Adrenal gland (tissue), 12 donors: ENCODE results near the gene MEGF11. TPM values are rescaled to one million over a fixed set of nuclear protein-coding genes. Genes with fewer than 3 reads are reported as not detected.

Source experiments
- DNase-seq, 7 donors: peaks; one replicate each; pipeline ENCODE4 v3.0.0-alpha.2; 2019 to 2020
- H3K27ac ChIP-seq, 5 donors: fragments of 200-600 bp; sonication (generic) in 4 of 5; 1 replicate in 3 of 5; 2 replicates in 2 of 5; pipeline versions ENCODE4 v1.5.1 to v1.8.0; 2016 to 2020; ENCODE audit warnings: mild to moderate bottlenecking in 1 of 5
- H3K27me3 ChIP-seq: fragments of 200-600 bp; 2 replicates; pipeline ENCODE4 v1.8.0; 2021
- H3K36me3 ChIP-seq, 2 donors: fragments of 200-600 bp; replicated peaks in 1 of 2; 1 replicate in 1 of 2; 2 replicates in 1 of 2; pipeline versions ENCODE4 v1.5.1 to v1.8.0; 2018 to 2022
- H3K4me1 ChIP-seq, 2 donors: fragments of 200-600 bp; replicated peaks in 1 of 2; 1 replicate in 1 of 2; 2 replicates in 1 of 2; pipeline versions ENCODE4 v1.5.1 to v1.8.0; 2018 to 2021
- H3K4me3 ChIP-seq, 4 donors: fragments of 200-600 bp; sonication (generic) in 3 of 4; one replicate each; pipeline ENCODE4 v1.5.1; 2016 to 2018
- H3K9me3 ChIP-seq, 3 donors: fragments of 200-600 bp; sonication (generic) in 1 of 3; replicated peaks in 1 of 3; 1 replicate in 2 of 3; 2 replicates in 1 of 3; pipeline versions ENCODE4 v1.5.1 to v1.8.0; 2016 to 2021
- CTCF ChIP-seq, 6 experiments: fragments of 450-650 bp in 4 of 6; fragments of 200-600 bp in 2 of 6; sonication (generic) in 1 of 6; IDR thresholded peaks; 1 replicate in 5 of 6; 2 replicates in 1 of 6; pipeline versions ENCODE4 v1.5.1 to v1.8.0; 2016 to 2021; ENCODE audit warnings: antibody characterized with exemption in 6 of 6, mild to moderate bottlenecking in 2 of 6, moderate library complexity in 1 of 6
- POLR2A ChIP-seq, 2 donors: fragments of 450-650 bp; IDR thresholded peaks; one replicate each; pipeline ENCODE4 v1.6.1; 2017; ENCODE audit warnings: antibody characterized with exemption in 2 of 2, mild to moderate bottlenecking in 2 of 2, moderate library complexity in 1 of 2
- WGBS, 4 donors: extraction: QIAGEN DNeasy Blood & Tissue Kit in 2 of 4; methylation state at CpG; one replicate each; pipeline versions ENCODE4 v1.1.5 to v1.1.7; 2013 to 2017; 5-methylcytosine and 5-hydroxymethylcytosine counted together
- intact Hi-C, 2 donors: fragments of 100-400 bp; cut with DNase I; formaldehyde crosslinking; loops; one replicate each; pipeline versions ENCODE4 v1.14.1 to v1.15.0; 2022 to 2023
- polyA plus RNA-seq, 3 donors: library from polyadenylated mRNA; stranded (reverse); fragments of 200-250 nt in 2 of 3; fragments of 350-450 nt in 1 of 3; fragmentation: Illumina TruSeq in 1 of 3; extraction: RNeasy Lipid Tissue Mini Kit (QIAGEN cat#74804) in 1 of 3; gene quantifications; one replicate each; pipeline ENCODE4 v1.2.3, GENCODE V29; 2013 to 2014
- total RNA-seq, 9 donors: library from RNA; depleted of rRNA in 4 of 9; stranded (reverse); fragments of >200 nt in 4 of 9; fragments of 120-200 nt in 1 of 9; fragmentation: NEBNext Ultra II Directional in 1 of 9; extraction: Animal tissue kit (Norgen Biotek cat#: 25700) in 1 of 9; gene quantifications; one replicate each; pipeline versions ENCODE4 v1.1.0 to v1.2.4, GENCODE V29; 2013 to 2023
- donor health status: healthy with polysubstance abuse.
- donor health status: Bipolar disorder and iron deficiency.
- donor health status: DM: yes; HTN: yes; CAD: no.
- donor health status: DM: no; HTN: no; CAD: no.
- donor health status: DM: no; HTN: no; CAD: no.
- donor health status: DM: yes; HTN: yes; CAD: no.

MEGF11 gene
- total and polyA plus RNA-seq, 12 donors = 0.04 to 0.98 (median 0.14) TPM; not detected in 5

GRCh38 chr15:65924004-65924403 lies 329.5 kb downstream of the MEGF11 start:
- H3K4me3 ChIP-seq = no peak overlapping the region
- no peaks in the 10 kb centered on the region for H3K36me3 ChIP-seq
- H3K27ac ChIP-seq = no peak overlapping the region
- peaks cover 5 to 9% of the 10 kb centered on the region in 2 donors for H3K4me1 ChIP-seq
- H3K9me3 ChIP-seq = no peaks in the 10 kb centered on the region
- DNase-seq = no peak
- H3K27me3 ChIP-seq = no peaks in the 10 kb centered on the region
- intact Hi-C loops = no loop called here
- 77 to 100% (median 83%) methylated on average over 3 of the region's 3 CpGs for WGBS, 4 donors
- TF ChIP-seq POLR2A (IDR thresholded peaks at IDR 0.05) (no peak), CTCF (IDR thresholded peaks at IDR 0.05) (no peak)

DNA sequence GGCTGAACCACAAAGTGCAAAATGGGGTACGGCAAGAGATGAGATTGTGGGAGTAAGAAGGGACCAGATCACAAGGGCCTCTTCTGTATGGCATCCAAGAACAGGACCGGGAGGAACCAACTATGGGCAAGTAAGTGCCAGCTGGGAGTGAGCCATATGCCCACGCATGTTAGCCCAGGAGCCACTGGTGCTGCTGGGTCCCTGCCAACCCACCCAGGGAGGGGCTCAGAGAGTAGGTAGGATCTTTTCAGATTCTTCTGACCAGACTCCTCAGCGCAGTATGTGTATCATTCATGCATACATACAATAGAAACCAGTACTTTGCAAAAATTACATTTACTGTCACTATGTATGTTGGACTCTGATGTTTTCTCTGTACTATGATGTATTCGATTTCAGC lies 330.3 kb downstream of the MEGF11 start:
- Histone ChIP-seq H3K27ac (no peak overlapping the region), H3K9me3 (no peaks in the 10 kb centered on the region), H3K36me3 (no peaks in the 10 kb centered on the region), H3K27me3 (no peaks in the 10 kb centered on the region), H3K4me3 (no peak overlapping the region), H3K4me1 (peaks cover 5 to 9% of the 10 kb centered on the region in 2 donors)
- intact Hi-C loops = no loop called here
- no peak for DNase-seq
- WGBS, 4 donors = 75 to 87% (median 82%) methylated on average over 5 of the region's 5 CpGs
- no peak for TF ChIP-seq POLR2A (IDR thresholded peaks at IDR 0.05)
- TF ChIP-seq CTCF (IDR thresholded peaks at IDR 0.05) = no peak

DNA sequence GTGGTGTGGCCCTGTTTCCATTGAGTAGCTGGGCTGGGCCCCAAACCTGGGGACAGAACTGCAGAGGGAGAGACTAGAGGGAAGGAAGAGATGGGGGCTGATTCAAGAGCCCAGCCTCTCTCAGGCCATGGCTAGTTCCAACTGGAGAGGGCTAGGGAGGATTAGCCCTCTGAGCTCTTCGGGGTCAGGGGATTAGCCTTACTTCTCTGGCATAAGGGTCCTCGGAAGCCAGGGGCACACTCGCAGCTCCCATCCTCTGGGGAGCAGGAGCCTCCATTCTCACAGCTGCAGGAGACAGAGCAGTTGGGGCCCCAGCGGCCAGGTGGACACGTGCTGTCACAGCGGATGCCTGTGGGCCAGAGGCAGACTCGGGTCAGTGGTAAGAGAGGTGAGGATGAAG lies 330.9 kb downstream of the MEGF11 start:
- TF ChIP-seq CTCF (IDR thresholded peaks at IDR 0.05) (no peak), POLR2A (IDR thresholded peaks at IDR 0.05) (no peak)
- whole genome bisulfite sequencing, 4 donors = 82 to 96% (median 93%) methylated on average over 5 to 7 of the region's 7 CpGs
- no peak for DNase-seq
- H3K9me3 ChIP-seq = no peaks in the 10 kb centered on the region
- no peaks in the 10 kb centered on the region for H3K36me3 ChIP-seq
- no peak overlapping the region for H3K4me3 ChIP-seq
- intact Hi-C loops = no loop called here
- no peaks in the 10 kb centered on the region for H3K27me3 ChIP-seq
- peaks cover 5 to 9% of the 10 kb centered on the region in 2 donors for H3K4me1 ChIP-seq
- H3K27ac ChIP-seq = no peak overlapping the region

GRCh38 chr15:65921780-65922179 lies 331.8 kb downstream of the MEGF11 start:
- 89 to 99% (median 92%) methylated on average over 5 of the region's 5 CpGs for WGBS, 4 donors
- Histone ChIP-seq H3K4me1 (peaks cover 5 to 9% of the 10 kb centered on the region in 2 donors), H3K36me3 (no peaks in the 10 kb centered on the region), H3K27me3 (no peaks in the 10 kb centered on the region), H3K27ac (no peak overlapping the region), H3K9me3 (no peaks in the 10 kb centered on the region), H3K4me3 (no peak overlapping the region)
- DNase-seq = no peak
- intact Hi-C loops = no loop called here
- TF ChIP-seq POLR2A (IDR thresholded peaks at IDR 0.05) = no peak
- no peak for TF ChIP-seq CTCF (IDR thresholded peaks at IDR 0.05)
